ENCODE measurements around the gene ESYT3.
A peak's percentile ranks its signal among the peaks of the same experiment; 100 is the strongest.

ESYT3 gene, protein sequence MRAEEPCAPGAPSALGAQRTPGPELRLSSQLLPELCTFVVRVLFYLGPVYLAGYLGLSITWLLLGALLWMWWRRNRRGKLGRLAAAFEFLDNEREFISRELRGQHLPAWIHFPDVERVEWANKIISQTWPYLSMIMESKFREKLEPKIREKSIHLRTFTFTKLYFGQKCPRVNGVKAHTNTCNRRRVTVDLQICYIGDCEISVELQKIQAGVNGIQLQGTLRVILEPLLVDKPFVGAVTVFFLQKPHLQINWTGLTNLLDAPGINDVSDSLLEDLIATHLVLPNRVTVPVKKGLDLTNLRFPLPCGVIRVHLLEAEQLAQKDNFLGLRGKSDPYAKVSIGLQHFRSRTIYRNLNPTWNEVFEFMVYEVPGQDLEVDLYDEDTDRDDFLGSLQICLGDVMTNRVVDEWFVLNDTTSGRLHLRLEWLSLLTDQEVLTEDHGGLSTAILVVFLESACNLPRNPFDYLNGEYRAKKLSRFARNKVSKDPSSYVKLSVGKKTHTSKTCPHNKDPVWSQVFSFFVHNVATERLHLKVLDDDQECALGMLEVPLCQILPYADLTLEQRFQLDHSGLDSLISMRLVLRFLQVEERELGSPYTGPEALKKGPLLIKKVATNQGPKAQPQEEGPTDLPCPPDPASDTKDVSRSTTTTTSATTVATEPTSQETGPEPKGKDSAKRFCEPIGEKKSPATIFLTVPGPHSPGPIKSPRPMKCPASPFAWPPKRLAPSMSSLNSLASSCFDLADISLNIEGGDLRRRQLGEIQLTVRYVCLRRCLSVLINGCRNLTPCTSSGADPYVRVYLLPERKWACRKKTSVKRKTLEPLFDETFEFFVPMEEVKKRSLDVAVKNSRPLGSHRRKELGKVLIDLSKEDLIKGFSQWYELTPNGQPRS

DNA sequence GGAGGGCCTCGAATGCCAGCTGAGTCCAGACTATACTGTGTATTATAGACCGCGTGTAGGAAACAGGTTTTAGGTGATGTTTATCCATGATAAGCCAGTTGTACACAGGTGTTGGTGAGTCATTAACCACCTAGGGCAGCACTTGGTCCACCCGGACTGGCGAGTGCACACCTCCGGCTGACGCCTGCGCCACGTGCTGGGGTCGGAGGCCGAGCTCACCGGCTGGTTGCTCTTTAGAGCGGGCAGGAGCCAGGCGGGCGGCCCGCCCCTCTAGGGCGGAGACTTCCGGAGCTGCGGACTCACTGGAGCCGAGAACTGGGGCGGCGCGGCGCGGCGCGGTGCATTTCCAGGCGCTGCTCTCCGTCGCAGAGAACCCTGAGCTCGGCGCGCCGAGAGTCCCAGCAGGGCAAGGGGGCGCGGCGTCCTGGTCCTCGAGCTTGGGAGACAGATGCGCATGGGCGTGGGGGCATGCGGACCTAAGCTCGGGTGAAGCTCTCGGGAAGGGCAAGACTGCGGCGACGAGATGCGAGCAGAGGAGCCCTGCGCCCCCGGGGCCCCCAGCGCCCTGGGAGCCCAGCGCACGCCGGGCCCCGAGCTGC lies at the start of gene ESYT3:
Gene ESYT3 (plus strand): TSS at position 341 of the 599 bp plus-strand sequence. CDS start 183 bp downstream, at position 524.
- no peak for DNase-seq (ENCODE audit: extremely low read depth, low read depth)
- TF ChIP-seq, protein P1, sequence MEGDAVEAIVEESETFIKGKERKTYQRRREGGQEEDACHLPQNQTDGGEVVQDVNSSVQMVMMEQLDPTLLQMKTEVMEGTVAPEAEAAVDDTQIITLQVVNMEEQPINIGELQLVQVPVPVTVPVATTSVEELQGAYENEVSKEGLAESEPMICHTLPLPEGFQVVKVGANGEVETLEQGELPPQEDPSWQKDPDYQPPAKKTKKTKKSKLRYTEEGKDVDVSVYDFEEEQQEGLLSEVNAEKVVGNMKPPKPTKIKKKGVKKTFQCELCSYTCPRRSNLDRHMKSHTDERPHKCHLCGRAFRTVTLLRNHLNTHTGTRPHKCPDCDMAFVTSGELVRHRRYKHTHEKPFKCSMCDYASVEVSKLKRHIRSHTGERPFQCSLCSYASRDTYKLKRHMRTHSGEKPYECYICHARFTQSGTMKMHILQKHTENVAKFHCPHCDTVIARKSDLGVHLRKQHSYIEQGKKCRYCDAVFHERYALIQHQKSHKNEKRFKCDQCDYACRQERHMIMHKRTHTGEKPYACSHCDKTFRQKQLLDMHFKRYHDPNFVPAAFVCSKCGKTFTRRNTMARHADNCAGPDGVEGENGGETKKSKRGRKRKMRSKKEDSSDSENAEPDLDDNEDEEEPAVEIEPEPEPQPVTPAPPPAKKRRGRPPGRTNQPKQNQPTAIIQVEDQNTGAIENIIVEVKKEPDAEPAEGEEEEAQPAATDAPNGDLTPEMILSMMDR (IDR thresholded peaks at IDR 0.05; ENCODE audit: low read depth, low read length) = no peak

DNA sequence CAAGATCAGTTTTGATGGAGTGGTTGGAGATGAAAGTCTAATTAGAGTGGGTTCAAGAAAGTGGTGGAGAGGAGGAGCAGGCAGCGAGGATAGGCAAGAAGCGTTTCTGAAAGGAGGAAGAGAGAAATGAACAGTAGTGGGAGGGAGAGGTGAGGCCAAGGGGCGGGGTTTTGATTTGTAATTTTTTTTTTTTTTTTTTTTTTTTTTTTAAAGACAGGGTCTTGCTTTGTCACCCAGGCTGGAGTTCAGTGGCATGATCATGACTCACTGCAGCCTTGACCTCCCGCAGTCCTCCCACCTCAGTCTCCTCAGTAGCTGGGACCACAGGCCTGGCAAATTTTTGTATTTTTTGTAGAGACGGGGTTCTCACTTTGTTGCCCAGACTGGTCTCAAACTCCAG lies 49.4 kb upstream of the ESYT3 start:
- DNase-seq (ENCODE audit: extremely low read depth, low read depth) = no peak
- TF ChIP-seq, protein P1 (IDR thresholded peaks at IDR 0.05; ENCODE audit: low read depth, low read length) = no peak

DNA sequence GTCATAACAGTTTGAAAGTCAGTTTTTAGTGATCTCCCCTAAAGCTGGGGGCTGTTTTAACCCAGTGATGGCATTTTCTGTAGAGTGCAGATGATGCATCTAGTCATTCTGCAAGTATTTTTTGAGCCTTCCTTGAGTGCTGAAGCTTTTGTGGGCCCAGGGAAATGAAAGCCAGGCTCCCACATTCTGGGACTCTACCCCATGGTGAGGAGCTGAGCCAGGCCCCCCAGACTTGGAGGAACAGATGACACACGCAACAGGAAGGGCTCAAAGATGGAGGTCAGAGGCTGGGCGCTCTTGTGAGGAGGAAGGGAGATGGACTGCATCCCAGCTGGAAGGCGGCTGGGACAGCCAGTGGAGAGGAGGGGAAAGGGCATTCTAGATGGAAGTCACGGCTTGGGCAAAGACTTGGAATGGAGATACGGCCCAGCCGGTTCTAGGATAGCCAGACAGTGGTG lies 45.2 kb upstream of the ESYT3 start:
- no peak for DNase-seq (ENCODE audit: extremely low read depth, low read depth)
- TF ChIP-seq, protein P1 (IDR thresholded peaks at IDR 0.05; ENCODE audit: low read depth, low read length) = no peak

DNA sequence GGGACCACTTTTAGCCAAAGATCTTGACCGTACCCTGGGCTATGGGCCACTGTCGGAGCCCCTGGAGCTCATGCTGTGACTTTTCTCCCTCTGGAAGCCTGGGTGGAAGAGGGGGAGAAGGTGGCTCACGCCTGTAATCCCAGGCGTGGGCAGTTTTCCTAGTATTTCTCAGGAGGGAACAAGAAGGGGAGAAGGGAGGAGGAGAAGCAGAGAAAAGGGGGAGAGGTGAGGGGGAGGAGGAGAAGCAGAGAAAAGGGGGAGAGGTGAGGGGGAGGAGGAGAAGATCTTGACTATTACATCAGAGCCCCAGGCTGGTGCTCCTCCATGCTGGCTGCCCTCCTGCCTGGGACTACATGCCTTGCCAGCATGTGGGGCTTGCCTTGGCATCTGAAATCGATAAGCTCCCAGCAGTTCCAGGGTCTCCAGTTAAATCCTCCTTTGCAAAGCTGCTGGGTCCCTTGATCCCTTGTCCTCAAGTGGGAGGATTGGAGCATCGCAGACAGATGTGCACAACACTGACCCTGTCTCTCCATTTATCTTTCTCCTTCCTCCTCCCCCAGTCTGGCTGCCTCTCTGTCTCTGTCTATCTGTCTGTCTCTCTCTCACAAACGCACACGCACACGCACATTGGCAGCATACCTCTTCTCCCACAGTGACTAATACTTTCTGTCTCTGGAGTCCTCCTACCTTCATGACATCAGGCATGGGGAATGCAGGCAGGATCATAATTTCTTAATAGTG lies 44.4 kb upstream of the ESYT3 start:
- TF ChIP-seq, protein P1 (IDR thresholded peaks at IDR 0.05; ENCODE audit: low read depth, low read length) = no peak
- DNase-seq (ENCODE audit: extremely low read depth, low read depth) = peak; percentile 62

DNA sequence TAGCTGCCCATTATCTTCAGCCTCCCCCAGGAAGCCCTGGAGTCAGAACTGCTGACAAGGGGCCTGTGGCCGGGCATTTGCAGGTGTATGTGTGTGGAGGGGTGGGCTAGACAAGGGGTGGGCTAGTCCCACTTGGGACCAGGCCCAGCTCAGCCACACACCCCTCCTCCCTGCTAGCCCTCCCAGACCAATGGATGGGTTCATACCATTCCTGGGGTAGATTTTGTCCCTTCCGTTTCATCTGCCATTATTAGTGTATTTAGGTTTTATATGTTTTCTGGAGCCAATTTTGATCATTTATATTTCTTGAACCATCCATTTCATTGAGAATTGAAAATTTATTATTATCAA lies 43.9 kb upstream of the ESYT3 start:
- TF ChIP-seq, protein P1 (IDR thresholded peaks at IDR 0.05; ENCODE audit: low read depth, low read length) = no peak
- DNase-seq (ENCODE audit: extremely low read depth, low read depth) = no peak

DNA sequence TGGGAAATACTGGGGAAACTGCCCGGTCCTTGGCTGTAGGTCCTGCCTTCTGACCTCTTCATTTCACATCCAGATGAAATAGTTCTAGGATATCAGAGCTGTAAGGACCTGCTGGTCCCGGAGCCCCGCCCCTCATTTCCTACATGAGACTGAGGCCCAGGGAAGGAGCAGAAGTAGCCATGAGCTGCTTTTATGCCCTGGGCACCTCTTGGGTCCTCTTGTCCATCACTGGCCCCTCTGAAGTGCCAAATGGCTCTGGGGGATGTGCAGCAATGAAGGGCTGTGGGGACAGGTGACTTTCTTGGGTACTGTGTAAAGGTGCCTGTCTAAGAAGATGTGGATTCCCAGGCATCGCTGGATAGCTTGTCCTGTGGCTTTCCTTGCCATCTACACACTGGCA lies 40.3 kb upstream of the ESYT3 start:
- DNase-seq (ENCODE audit: extremely low read depth, low read depth) = no peak
- TF ChIP-seq, protein P1 (IDR thresholded peaks at IDR 0.05; ENCODE audit: low read depth, low read length) = no peak
